Prostate gland (tissue), 2 donors: ENCODE data around the gene ASIC4. TPM values are rescaled to one million over a fixed set of nuclear protein-coding genes. Genes with fewer than 3 reads are reported as not detected.

Experiments
- DNase-seq: peaks from one replicate; pipeline ENCODE4 v3.0.0-alpha.2; 2019; ENCODE audit warnings: low spot score
- H3K27ac ChIP-seq, 2 donors: fragments of 200-600 bp; sonication (generic); 2 replicates each; pipeline ENCODE4 v1.5.1; 2017 to 2019
- H3K27me3 ChIP-seq: fragments of 200-600 bp; sonication (generic); replicated peaks from 2 replicates; pipeline ENCODE4 v1.5.1; 2019; ENCODE audit not compliant: insufficient read depth
- H3K36me3 ChIP-seq, 2 donors: fragments of 200-600 bp; sonication (generic); 1 replicate in 1 of 2; 2 replicates in 1 of 2; pipeline versions ENCODE4 v1.5.1 to v1.8.1; 2017 to 2019
- H3K4me1 ChIP-seq: fragments of 200-600 bp; sonication (generic); replicated peaks from 2 replicates; pipeline ENCODE4 v1.5.1; 2019
- H3K4me3 ChIP-seq, 2 donors: fragments of 200-600 bp; sonication (generic); 2 replicates each; pipeline ENCODE4 v1.5.1; 2017 to 2019
- H3K9me3 ChIP-seq: fragments of 200-600 bp; sonication (generic); 2 replicates; pipeline ENCODE4 v1.5.1; 2017
- CTCF ChIP-seq, 4 experiments: fragments of 200-600 bp in 2 of 4; fragments of 450-650 bp in 2 of 4; sonication (generic) in 2 of 4; IDR thresholded peaks; 1 replicate in 3 of 4; 2 replicates in 1 of 4; pipeline ENCODE4 v1.5.1; 2016 to 2019; ENCODE audit warnings: antibody characterized with exemption in 4 of 4, mild to moderate bottlenecking in 2 of 4, moderate library complexity in 2 of 4
- POLR2A ChIP-seq: fragments of 450-650 bp; IDR thresholded peaks from one replicate; pipeline ENCODE4 v1.6.1; 2016; ENCODE audit warnings: antibody characterized with exemption, mild to moderate bottlenecking
- POLR2AphosphoS5 ChIP-seq: sonication (generic); formaldehyde crosslinking; IDR thresholded peaks from one replicate; pipeline ENCODE4 v1.6.1; 2017; ENCODE audit warnings: antibody characterized with exemption
- WGBS: methylation state at CpG from one replicate; pipeline ENCODE4 v1.1.5; 2018; 5-methylcytosine and 5-hydroxymethylcytosine counted together
- intact Hi-C: fragments of 100-400 bp; cut with DNase I; formaldehyde crosslinking; loops from one replicate; pipeline ENCODE4 v1.14.2; 2022
- total RNA-seq, 2 donors: library from RNA; depleted of rRNA; stranded (reverse); fragments of >200 nt; gene quantifications; one replicate each; pipeline ENCODE4 v1.1.0, GENCODE V29; 2016

ASIC4 gene
- total RNA-seq, 2 donors from 2014 or later = 0.09 to 0.45 TPM

GRCh38 chr2:219561179-219562048, 47.1 kb downstream of the ASIC4 start:
- no peak for DNase-seq
- TF ChIP-seq POLR2AphosphoS5 = no peak
- TF ChIP-seq CTCF (IDR thresholded peaks at IDR 0.05) = no peak
- TF ChIP-seq POLR2A = no peak
- H3K36me3 ChIP-seq = peaks cover 0 to 3% of the 10 kb centered on the region in 2 donors
- 84% methylated on average over 24 of the region's 24 CpGs for WGBS
- no peaks in the 10 kb centered on the region for H3K27me3 ChIP-seq
- no peaks in the 10 kb centered on the region for H3K4me1 ChIP-seq
- intact Hi-C loops = no loop called here
- no peak overlapping the region for H3K27ac ChIP-seq
- no peaks in the 10 kb centered on the region for H3K9me3 ChIP-seq
- no peak overlapping the region for H3K4me3 ChIP-seq

- no peaks in the 10 kb centered on the region for H3K4me1 ChIP-seq
- 78% methylated on average over 33 of the region's 35 CpGs for WGBS
- no peaks in the 10 kb centered on the region for H3K27me3 ChIP-seq
- no peaks in the 10 kb centered on the region for H3K9me3 ChIP-seq
- TF ChIP-seq POLR2A (no peak), POLR2AphosphoS5 (no peak), CTCF (IDR thresholded peaks at IDR 0.05) (no peak)
- no peak overlapping the region for H3K4me3 ChIP-seq
- intact Hi-C loops = no loop called here
- H3K27ac ChIP-seq = no peak overlapping the region
- DNase-seq = no peak
- peaks cover 0 to 3% of the 10 kb centered on the region in 2 donors for H3K36me3 ChIP-seq
Observed at GRCh38 chr2:219562049-219563020, 48.1 kb downstream of the ASIC4 start.

- H3K27ac ChIP-seq = no peak overlapping the region
- TF ChIP-seq POLR2A (no peak), CTCF (IDR thresholded peaks at IDR 0.05) (no peak), POLR2AphosphoS5 (no peak)
- intact Hi-C loops = no loop called here
- DNase-seq = no peak
- 89% methylated on average over 20 of the region's 20 CpGs for WGBS
- no peak overlapping the region for H3K4me3 ChIP-seq
- H3K4me1 ChIP-seq = no peaks in the 10 kb centered on the region
- H3K27me3 ChIP-seq = no peaks in the 10 kb centered on the region
- H3K36me3 ChIP-seq = peaks cover 0 to 3% of the 10 kb centered on the region in 2 donors
- no peaks in the 10 kb centered on the region for H3K9me3 ChIP-seq
Observed at GRCh38 chr2:219563271-219563928, 49.1 kb downstream of the ASIC4 start.

- Histone ChIP-seq H3K4me3 (no peak overlapping the region), H3K27ac (no peak overlapping the region), H3K4me1 (no peaks in the 10 kb centered on the region), H3K9me3 (no peaks in the 10 kb centered on the region), H3K36me3 (peaks cover 0 to 3% of the 10 kb centered on the region in 2 donors), H3K27me3 (no peaks in the 10 kb centered on the region)
- TF ChIP-seq POLR2A = no peak
- no peak for DNase-seq
- intact Hi-C loops = no loop called here
- 90% methylated on average over 21 of the region's 21 CpGs for WGBS
Observed at GRCh38 chr2:219565130-219566080, 51.1 kb downstream of the ASIC4 start.
